Testis (tissue), 5 donors: Measurements from ENCODE around the gene ADSS2. TPM values are rescaled to one million over a fixed set of nuclear protein-coding genes. Genes with fewer than 3 reads are reported as not detected.
A peak's percentile ranks its signal among the peaks of the same experiment; 100 is the strongest.
"Not testable (repeated sequence)": the region's sequence is repeated elsewhere in the genome, so short reads cannot be mapped to it uniquely, and the experiment has no call there.

Source experiments
- DNase-seq: peaks from one replicate; pipeline ENCODE4 v3.0.0-alpha.2; 2019
- H3K27ac ChIP-seq, 2 donors: fragments of 200-600 bp; sonication (generic); one replicate each; pipeline ENCODE4 v1.5.1; 2019
- H3K27me3 ChIP-seq: fragments of 200-600 bp; sonication (generic); one replicate; pipeline ENCODE4 v1.5.1; 2019
- H3K36me3 ChIP-seq: fragments of 200-600 bp; sonication (generic); one replicate; pipeline ENCODE4 v1.5.1; 2017; ENCODE audit warnings: low read depth; ENCODE audit errors: missing control alignments
- H3K4me1 ChIP-seq: fragments of 200-600 bp; sonication (generic); one replicate; pipeline ENCODE4 v1.5.1; 2019
- H3K4me3 ChIP-seq, 2 donors: fragments of 200-600 bp; sonication (generic); one replicate each; pipeline ENCODE4 v1.5.1; 2017 to 2019
- H3K9me3 ChIP-seq: fragments of 200-600 bp; sonication (generic); one replicate; pipeline ENCODE4 v1.5.1; 2017
- POLR2A ChIP-seq: fragments of 450-650 bp; IDR thresholded peaks from one replicate; pipeline ENCODE4 v1.6.1; 2017; ENCODE audit warnings: antibody characterized with exemption, mild to moderate bottlenecking, moderate library complexity
- WGBS, 2 donors: methylation state at CpG; one replicate each; pipeline ENCODE4 v1.1.5; 2018; 5-methylcytosine and 5-hydroxymethylcytosine counted together
- intact Hi-C: fragments of 100-400 bp; cut with DNase I; formaldehyde crosslinking; loops from one replicate; pipeline ENCODE4 v1.15.1; 2023; ENCODE audit warnings: low total_unique reads
- long read RNA-seq, 2 donors: transcript quantifications; one replicate each; lab custom pipeline, GENCODE V29; 2026
- polyA plus RNA-seq: library from polyadenylated mRNA; stranded (reverse); fragments of 350-450 nt; fragmentation: Illumina TruSeq; extraction: RNeasy Lipid Tissue Mini Kit (QIAGEN cat#74804); gene quantifications from one replicate; pipeline ENCODE4 v1.2.3, GENCODE V29; 2014; ENCODE audit warnings: low read depth, low replicate concordance; ENCODE audit not compliant: insufficient read depth
- total RNA-seq, 2 donors: library from RNA; depleted of rRNA; stranded (reverse); fragments of >200 nt; gene quantifications; one replicate each; pipeline ENCODE4 v1.2.3, GENCODE V29; 2016
- TF ChIP-seq, protein P1 (sequence below), 3 experiments: fragments of 450-650 bp in 2 of 3; fragments of 200-600 bp in 1 of 3; sonication (generic) in 1 of 3; IDR thresholded peaks; one replicate each; pipeline ENCODE4 v1.5.1; 2016 to 2019; ENCODE audit warnings: antibody characterized with exemption in 3 of 3, mild to moderate bottlenecking in 2 of 3, moderate library complexity in 1 of 3

Gene ADSS2
- total RNA-seq (10 to 100 TPM; 61.0 to 76.3 TPM), polyA plus RNA-seq (96.2 TPM)
- long read RNA-seq, donor 1, transcript ADSS-201 (13 exons, 2,780 nt) = major isoform, 18 of 25 reads
- long read RNA-seq, donor 1, partial matches to known transcripts = 7 of 25 reads
- long read RNA-seq, donor 1, other reads (novel, unspliced or antisense) = 0 of 25 reads
- long read RNA-seq, donor 2, transcript ADSS-201 (13 exons, 2,780 nt) = major isoform, 11 of 11 reads
- long read RNA-seq, donor 2, partial matches to known transcripts = 0 of 11 reads
- long read RNA-seq, donor 2, other reads (novel, unspliced or antisense) = 0 of 11 reads

DNA sequence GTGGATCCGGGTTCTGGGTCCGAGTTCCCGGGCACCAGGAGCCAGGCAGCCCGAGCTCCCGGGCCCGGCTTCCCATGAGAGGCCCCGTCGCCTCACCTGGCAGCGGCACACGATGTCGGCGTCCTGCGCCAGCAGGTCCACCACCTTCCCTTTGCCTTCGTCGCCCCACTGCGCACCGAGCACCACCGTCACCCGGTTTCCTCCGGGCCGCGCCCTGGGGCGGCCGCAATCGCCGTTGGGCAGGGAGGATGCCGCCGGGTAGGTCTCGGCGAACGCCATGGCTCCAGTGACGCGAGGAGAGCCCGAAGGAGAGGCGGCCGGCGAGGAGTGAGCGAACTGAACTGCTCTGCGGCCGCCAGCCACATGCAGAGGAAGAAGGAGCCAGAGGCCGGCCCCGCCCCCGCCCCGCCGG lies at the start of gene ADSS2:
Gene ADSS2 (minus strand): TSS at position 371 of the 412 bp plus-strand sequence. CDS start 92 bp downstream, at position 279.
- intact Hi-C loops = no loop called here
- no peaks in the 10 kb centered on the region for H3K36me3 ChIP-seq
- H3K4me3 ChIP-seq = peak within 1 kb of the TSS; percentile 90 to 92
- H3K9me3 ChIP-seq = no peaks in the 10 kb centered on the region
- WGBS, 2 donors = 0% methylated on average over 7 of the region's 45 CpGs; no CpG with 5 or more reads in 1 of the 2 donors
- peak within 1 kb of the TSS; percentile 94 for H3K27ac ChIP-seq
- no peak for TF ChIP-seq POLR2A
- TF ChIP-seq, protein P1, sequence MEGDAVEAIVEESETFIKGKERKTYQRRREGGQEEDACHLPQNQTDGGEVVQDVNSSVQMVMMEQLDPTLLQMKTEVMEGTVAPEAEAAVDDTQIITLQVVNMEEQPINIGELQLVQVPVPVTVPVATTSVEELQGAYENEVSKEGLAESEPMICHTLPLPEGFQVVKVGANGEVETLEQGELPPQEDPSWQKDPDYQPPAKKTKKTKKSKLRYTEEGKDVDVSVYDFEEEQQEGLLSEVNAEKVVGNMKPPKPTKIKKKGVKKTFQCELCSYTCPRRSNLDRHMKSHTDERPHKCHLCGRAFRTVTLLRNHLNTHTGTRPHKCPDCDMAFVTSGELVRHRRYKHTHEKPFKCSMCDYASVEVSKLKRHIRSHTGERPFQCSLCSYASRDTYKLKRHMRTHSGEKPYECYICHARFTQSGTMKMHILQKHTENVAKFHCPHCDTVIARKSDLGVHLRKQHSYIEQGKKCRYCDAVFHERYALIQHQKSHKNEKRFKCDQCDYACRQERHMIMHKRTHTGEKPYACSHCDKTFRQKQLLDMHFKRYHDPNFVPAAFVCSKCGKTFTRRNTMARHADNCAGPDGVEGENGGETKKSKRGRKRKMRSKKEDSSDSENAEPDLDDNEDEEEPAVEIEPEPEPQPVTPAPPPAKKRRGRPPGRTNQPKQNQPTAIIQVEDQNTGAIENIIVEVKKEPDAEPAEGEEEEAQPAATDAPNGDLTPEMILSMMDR (IDR thresholded peaks at IDR 0.05) = no peak
- peaks cover 14% of the 10 kb centered on the region for H3K4me1 ChIP-seq
- H3K27me3 ChIP-seq = no peaks in the 10 kb centered on the region
- no peak for DNase-seq

DNA sequence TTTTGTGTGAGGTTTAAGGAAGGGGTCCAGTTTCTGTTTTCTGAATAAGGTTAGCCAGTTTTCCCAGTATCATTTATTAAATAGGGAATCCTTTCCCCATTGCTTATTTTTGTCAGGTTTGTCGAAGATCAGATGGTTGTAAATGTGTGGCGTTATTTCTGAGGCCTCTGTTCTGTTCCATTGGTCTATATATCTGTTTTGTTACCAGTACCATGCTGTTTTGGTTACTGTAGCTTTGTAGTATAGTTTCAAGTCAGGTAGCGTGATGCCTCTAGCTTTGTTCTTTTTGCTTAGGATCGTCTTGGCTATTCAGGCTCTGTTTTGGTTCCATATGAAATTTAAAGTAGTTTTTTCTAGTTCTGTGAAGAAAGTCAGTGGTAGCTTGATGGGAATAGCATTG lies 48.8 kb upstream of the ADSS2 start:
- H3K9me3 ChIP-seq, H3K4me1 ChIP-seq, DNase-seq, H3K4me3 ChIP-seq, intact Hi-C loops, H3K36me3 ChIP-seq, H3K27ac ChIP-seq, H3K27me3 ChIP-seq: not testable (repeated sequence)
- 91 to 94% methylated on average over 4 of the region's 4 CpGs for WGBS, 2 donors

DNA sequence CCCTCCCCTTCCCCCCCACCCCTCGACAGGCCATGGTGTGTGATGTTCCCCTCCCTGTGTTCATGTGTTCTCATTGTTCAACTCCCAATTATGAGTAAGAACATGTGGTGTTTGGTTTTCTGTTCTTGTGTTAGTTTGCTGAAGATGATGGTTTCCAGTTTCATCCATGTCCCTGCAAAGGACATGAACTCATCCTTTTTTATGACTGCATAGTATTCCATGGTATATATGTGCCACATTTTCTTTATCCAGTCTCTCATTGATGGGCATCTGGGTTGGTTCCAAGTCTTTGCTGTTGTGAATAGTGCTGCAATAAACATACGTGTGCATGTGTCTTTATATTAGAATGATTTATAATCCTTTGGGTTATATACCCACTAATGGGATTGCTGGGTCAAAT lies 47.8 kb upstream of the ADSS2 start:
- WGBS, 2 donors = 91 to 96% methylated on average over 2 of the region's 2 CpGs

DNA sequence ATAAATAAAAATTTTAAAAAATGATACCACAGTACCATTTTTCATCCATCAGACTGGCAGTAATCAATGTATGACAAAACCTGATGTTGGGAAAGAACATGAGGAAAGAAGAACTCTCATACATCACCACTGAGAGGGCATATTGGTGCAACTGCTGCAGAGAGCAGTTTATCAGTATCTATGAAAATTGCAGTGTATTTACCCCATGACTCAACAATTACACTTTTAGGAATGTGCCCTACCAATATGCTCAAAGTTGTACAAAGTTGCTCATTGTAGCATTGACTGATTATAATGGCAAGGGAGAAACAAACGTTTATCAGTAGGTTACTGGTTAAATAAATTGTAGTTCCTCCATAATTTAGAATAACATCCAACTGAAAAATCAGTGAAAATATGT lies 46.1 kb upstream of the ADSS2 start:
- TF ChIP-seq, protein P1 (IDR thresholded peaks at IDR 0.05) = no peak
- TF ChIP-seq POLR2A = no peak
- 29 to 44% methylated on average over 1 of the region's 1 CpG for WGBS, 2 donors
- no peak overlapping the region for H3K27ac ChIP-seq
- H3K4me1 ChIP-seq = no peaks in the 10 kb centered on the region
- H3K9me3 ChIP-seq = no peaks in the 10 kb centered on the region
- H3K4me3 ChIP-seq = no peak overlapping the region
- no peaks in the 10 kb centered on the region for H3K36me3 ChIP-seq
- no peaks in the 10 kb centered on the region for H3K27me3 ChIP-seq
- intact Hi-C loops = no loop called here
- DNase-seq = no peak

More for the DNA sequence above, 47.8 kb upstream of the ADSS2 start:
- H3K36me3 ChIP-seq, H3K27ac ChIP-seq, H3K27me3 ChIP-seq, DNase-seq, H3K4me3 ChIP-seq, H3K4me1 ChIP-seq, H3K9me3 ChIP-seq, intact Hi-C loops: not testable (repeated sequence)

DNA sequence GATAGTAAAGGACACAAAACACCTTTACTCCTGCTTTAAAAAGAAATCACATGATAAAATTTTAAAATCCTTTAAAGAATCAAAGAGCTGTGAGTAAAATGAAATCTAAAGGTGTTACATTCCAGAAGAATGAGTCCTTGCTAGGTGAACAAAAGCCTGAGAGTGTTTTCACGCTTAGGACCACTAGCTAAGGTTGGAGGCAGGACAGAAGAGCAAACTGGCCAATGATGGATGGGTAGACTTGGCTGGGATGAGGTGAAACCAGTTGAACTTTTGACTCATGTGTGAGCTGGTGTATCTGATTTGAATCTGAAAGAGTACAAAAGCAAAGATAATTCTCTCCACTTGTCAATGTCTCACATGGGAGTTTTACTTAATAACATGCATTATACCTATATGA lies 44.5 kb upstream of the ADSS2 start:
- Histone ChIP-seq H3K36me3 (no peaks in the 10 kb centered on the region), H3K4me1 (no peaks in the 10 kb centered on the region), H3K27me3 (no peaks in the 10 kb centered on the region), H3K27ac (no peak overlapping the region), H3K9me3 (no peaks in the 10 kb centered on the region), H3K4me3 (no peak overlapping the region)
- TF ChIP-seq POLR2A = no peak
- TF ChIP-seq, protein P1 (IDR thresholded peaks at IDR 0.05) = no peak
- 72 to 88% methylated on average over 1 of the region's 1 CpG for WGBS, 2 donors
- intact Hi-C loops = no loop called here
- no peak for DNase-seq

DNA sequence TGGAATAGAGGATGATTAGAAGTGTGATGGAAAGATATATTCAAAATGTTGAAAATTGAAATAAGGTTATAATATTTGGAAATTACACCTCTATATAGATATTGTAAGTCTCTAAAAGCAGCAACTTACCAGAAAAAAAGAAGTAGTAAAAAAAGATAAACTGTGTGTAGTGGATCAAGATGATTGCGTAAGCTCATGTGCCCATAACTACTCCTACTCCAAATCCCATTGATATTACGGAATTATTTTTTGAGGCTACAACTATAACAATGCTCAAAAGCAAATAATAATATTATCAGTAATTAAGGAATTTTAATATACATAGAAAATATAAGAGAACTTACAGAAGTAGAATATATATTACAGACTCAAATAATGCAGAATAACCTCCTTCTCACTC lies 42.9 kb upstream of the ADSS2 start:
- H3K4me3 ChIP-seq = no peak overlapping the region
- H3K27me3 ChIP-seq = no peaks in the 10 kb centered on the region
- no peaks in the 10 kb centered on the region for H3K9me3 ChIP-seq
- H3K27ac ChIP-seq = no peak overlapping the region
- H3K4me1 ChIP-seq = no peaks in the 10 kb centered on the region
- DNase-seq = no peak
- no peak for TF ChIP-seq POLR2A
- TF ChIP-seq, protein P1 (IDR thresholded peaks at IDR 0.05) = no peak
- intact Hi-C loops = no loop called here
- H3K36me3 ChIP-seq = no peaks in the 10 kb centered on the region
- 94 to 98% methylated on average over 2 of the region's 2 CpGs for WGBS, 2 donors

DNA sequence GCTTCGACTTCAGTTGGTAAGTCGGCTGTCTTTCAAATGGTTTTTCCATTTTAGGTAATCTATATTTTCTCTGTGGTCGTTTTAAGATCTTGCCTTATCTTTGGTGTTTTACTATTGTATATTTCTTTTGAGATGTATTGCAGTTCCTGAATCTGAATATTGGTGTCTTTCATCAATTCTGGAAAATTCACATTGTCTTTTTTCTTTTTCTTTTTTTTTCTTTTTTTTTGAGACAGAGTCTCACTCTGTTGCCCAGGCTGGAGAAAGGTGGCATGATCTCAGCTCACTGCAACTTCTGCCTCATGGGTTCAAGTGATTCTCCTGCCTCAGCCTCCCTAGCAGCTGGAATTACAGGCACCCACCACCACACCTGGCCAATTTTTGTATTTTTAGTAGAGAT lies 33.3 kb upstream of the ADSS2 start:
- intact Hi-C loops, H3K4me1 ChIP-seq, H3K27me3 ChIP-seq, H3K4me3 ChIP-seq, DNase-seq, H3K9me3 ChIP-seq, H3K27ac ChIP-seq, H3K36me3 ChIP-seq: not testable (repeated sequence)
- 67 to 76% methylated on average over 3 of the region's 3 CpGs for WGBS, 2 donors
